Stimulated activated naive B cell treated with anti-CD40 and anti-IgM and Interleukin-4, amounts not matched to agents 10 μg/mL and 1 μg/mL and 100 μg/mL, for 72 hours (primary cell): Measurements from ENCODE around the gene HOXC13.

ENCODE experiments used
- ATAC-seq, 2 donors: fragments of 150-1000 bp; cut with Tn5 transposase; replicated peaks; 2 replicates each; pipeline ENCODE4 v1.10.0; 2021; ENCODE audit warnings: moderate library complexity in 1 of 2
- DNase-seq: peaks from one replicate; pipeline ENCODE4 v3.0.0; 2021
- H3K27ac Mint-ChIP-seq: one replicate; pipeline ENCODE4 v1.8.0; 2022; ENCODE audit warnings: mild to moderate bottlenecking, mixed read lengths
- H3K27me3 Mint-ChIP-seq, 2 donors: one replicate each; pipeline ENCODE4 v1.8.0; 2022; ENCODE audit warnings: mixed read lengths in 2 of 2
- H3K36me3 Mint-ChIP-seq, 2 donors: one replicate each; pipeline ENCODE4 v1.8.0; 2022; ENCODE audit warnings: mixed read lengths in 2 of 2, mild to moderate bottlenecking in 1 of 2
- H3K4me1 Mint-ChIP-seq, 2 donors: one replicate each; pipeline ENCODE4 v1.8.0; 2022; ENCODE audit warnings: mixed read lengths in 2 of 2, mild to moderate bottlenecking in 1 of 2
- H3K4me3 Mint-ChIP-seq, 2 donors: one replicate each; pipeline ENCODE4 v1.8.0; 2022; ENCODE audit warnings: mild to moderate bottlenecking in 2 of 2, mixed read lengths in 2 of 2, moderate library complexity in 1 of 2
- H3K9me3 Mint-ChIP-seq, 2 donors: one replicate each; pipeline ENCODE4 v1.8.0; 2022; ENCODE audit warnings: mixed read lengths in 2 of 2, mild to moderate bottlenecking in 1 of 2

The HOXC13 gene

GRCh38 chr12:53992377-53992889, 53.8 kb downstream of the HOXC13 start:
- Mint-ChIP-seq H3K27me3 (peaks cover 82 to 98% of the 10 kb centered on the region in 2 donors), H3K4me3 (no peak overlapping the region), H3K9me3 (peaks cover 1 to 3% of the 10 kb centered on the region in 2 donors), H3K36me3 (peaks cover 4 to 5% of the 10 kb centered on the region in 2 donors), H3K27ac (peak overlapping the region; percentile 60), H3K4me1 (peaks cover 38 to 66% of the 10 kb centered on the region in 2 donors)
- ATAC-seq (no peak), DNase-seq (no peak)

- Mint-ChIP-seq H3K27ac (peak overlapping the region; percentile 91), H3K4me3 (peak overlapping the region; percentile 61 to 65), H3K4me1 (peaks cover 40 to 70% of the 10 kb centered on the region in 2 donors), H3K9me3 (peaks cover 1 to 3% of the 10 kb centered on the region in 2 donors), H3K27me3 (peaks cover 83 to 98% of the 10 kb centered on the region in 2 donors), H3K36me3 (peaks cover 4 to 5% of the 10 kb centered on the region in 2 donors)
- no peak for DNase-seq
- ATAC-seq: no peak
Observed at GRCh38 chr12:53993162-53994008, 54.8 kb downstream of the HOXC13 start.

DNA sequence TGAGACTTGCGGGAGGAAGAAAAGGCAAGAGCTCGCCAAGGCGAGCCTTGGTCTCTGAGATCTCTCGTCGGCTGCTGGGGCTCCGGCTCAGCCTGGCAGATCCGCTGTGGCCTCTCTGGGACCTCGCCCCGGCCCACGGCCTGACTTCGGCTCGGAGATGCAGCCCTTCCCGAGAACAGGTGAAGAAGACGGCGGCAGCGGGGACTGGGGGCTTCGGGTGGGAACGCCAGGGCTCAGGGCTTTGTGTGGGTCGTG, 55.3 kb downstream of the HOXC13 start:
- peaks cover 85 to 98% of the 10 kb centered on the region in 2 donors for H3K27me3 Mint-ChIP-seq
- H3K36me3 Mint-ChIP-seq: peaks cover 4 to 5% of the 10 kb centered on the region in 2 donors
- no peak for ATAC-seq
- peak overlapping the region; percentile 61 to 65 for H3K4me3 Mint-ChIP-seq
- no peak for DNase-seq
- peak overlapping the region; percentile 91 for H3K27ac Mint-ChIP-seq
- peaks cover 39 to 71% of the 10 kb centered on the region in 2 donors for H3K4me1 Mint-ChIP-seq
- H3K9me3 Mint-ChIP-seq: peaks cover 1 to 3% of the 10 kb centered on the region in 2 donors

DNA sequence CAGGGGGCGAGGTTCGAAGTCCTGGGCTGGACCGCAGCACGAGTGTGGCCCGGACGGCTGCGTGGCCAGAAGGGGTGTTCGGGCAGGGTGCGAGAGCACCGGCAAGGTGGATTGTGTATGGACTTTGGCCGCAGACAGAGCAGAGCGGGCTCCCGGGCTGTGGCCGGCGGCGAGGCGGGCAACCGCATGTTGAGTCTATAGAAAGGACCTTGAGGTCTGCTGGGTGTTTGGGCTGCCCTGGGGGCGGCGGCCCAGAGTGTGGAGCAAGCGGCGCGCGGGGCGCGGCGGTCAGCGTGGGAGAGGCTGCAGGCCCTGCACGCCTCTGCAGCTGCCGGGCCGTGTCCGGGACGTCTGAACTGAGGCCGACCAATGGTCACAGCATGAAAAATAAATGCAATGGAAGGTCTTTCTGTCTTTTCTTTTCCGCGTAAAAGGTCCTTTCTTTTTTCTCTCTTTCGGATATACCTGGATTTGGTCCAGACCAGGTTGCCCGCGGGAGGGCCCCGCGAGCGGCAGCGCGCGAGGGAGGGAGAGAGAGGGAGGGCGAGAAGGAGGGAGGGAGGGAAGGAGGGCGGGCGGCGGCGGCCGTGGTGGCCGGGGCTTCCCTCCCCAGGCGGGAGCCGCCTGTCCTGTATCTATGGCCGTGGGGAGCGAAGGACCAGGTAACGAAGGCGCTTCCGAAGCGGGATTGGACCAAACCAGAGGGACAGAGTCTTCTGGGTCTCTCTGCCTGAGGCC, 55.8 kb downstream of the HOXC13 start:
- peaks cover 35 to 66% of the 10 kb centered on the region in 2 donors for H3K4me1 Mint-ChIP-seq
- H3K36me3 Mint-ChIP-seq: peaks cover 4 to 5% of the 10 kb centered on the region in 2 donors
- peaks cover 83 to 95% of the 10 kb centered on the region in 2 donors for H3K27me3 Mint-ChIP-seq
- H3K27ac Mint-ChIP-seq: peak overlapping the region; percentile 91
- H3K4me3 Mint-ChIP-seq: peak overlapping the region; percentile 85 to 94
- ATAC-seq (no peak), DNase-seq (no peak)
- peaks cover 1 to 3% of the 10 kb centered on the region in 2 donors for H3K9me3 Mint-ChIP-seq

- H3K9me3 Mint-ChIP-seq: peaks cover 1 to 3% of the 10 kb centered on the region in 2 donors
- no peak for DNase-seq
- peaks cover 81 to 95% of the 10 kb centered on the region in 2 donors for H3K27me3 Mint-ChIP-seq
- H3K4me3 Mint-ChIP-seq: peak overlapping the region; percentile 85 to 94
- H3K36me3 Mint-ChIP-seq: peaks cover 4 to 5% of the 10 kb centered on the region in 2 donors
- peak overlapping the region; percentile 51 for H3K27ac Mint-ChIP-seq
- H3K4me1 Mint-ChIP-seq: peaks cover 37 to 62% of the 10 kb centered on the region in 2 donors
- no peak for ATAC-seq
Observed at GRCh38 chr12:53995002-53995377, 56.4 kb downstream of the HOXC13 start.

GRCh38 chr12:53995378-53996239, 57.0 kb downstream of the HOXC13 start:
- H3K27ac Mint-ChIP-seq: peak overlapping the region; percentile 33
- peaks cover 32 to 62% of the 10 kb centered on the region in 2 donors for H3K4me1 Mint-ChIP-seq
- H3K9me3 Mint-ChIP-seq: peaks cover 1 to 3% of the 10 kb centered on the region in 2 donors
- ATAC-seq: no peak
- peaks cover 75 to 95% of the 10 kb centered on the region in 2 donors for H3K27me3 Mint-ChIP-seq
- no peak for DNase-seq
- H3K36me3 Mint-ChIP-seq: peaks cover 4 to 5% of the 10 kb centered on the region in 2 donors
- H3K4me3 Mint-ChIP-seq: peak overlapping the region; percentile 85 to 94
